SW480 (cell line): Measurements from ENCODE around the gene MST1.

Experiments used
- DNase-seq: peaks from one replicate; pipeline ENCODE4 v3.0.0-alpha.2; 2016; ENCODE audit warnings: low spot score

The MST1 gene

GRCh38 chr3:49717959-49718857, 28.9 kb upstream of the MST1 start:
- no peak for DNase-seq

- DNase-seq = no peak
Observed at GRCh38 chr3:49717211-49717958, 28.1 kb upstream of the MST1 start.

GRCh38 chr3:49716691-49717210, 27.5 kb upstream of the MST1 start:
- no peak for DNase-seq

GRCh38 chr3:49716169-49716568, 26.9 kb upstream of the MST1 start:
- no peak for DNase-seq

GRCh38 chr3:49715611-49716121, 26.4 kb upstream of the MST1 start:
- no peak for DNase-seq

GRCh38 chr3:49714728-49715550, 25.7 kb upstream of the MST1 start:
- DNase-seq = no peak

- no peak for DNase-seq
Observed at GRCh38 chr3:49713336-49714105, 24.2 kb upstream of the MST1 start.

- DNase-seq = no peak
Observed at GRCh38 chr3:49712631-49713317, 23.5 kb upstream of the MST1 start.

GRCh38 chr3:49712166-49712565, 22.9 kb upstream of the MST1 start:
- DNase-seq = no peak

GRCh38 chr3:49711489-49711888, 22.2 kb upstream of the MST1 start:
- no peak for DNase-seq

GRCh38 chr3:49709852-49710251, 20.6 kb upstream of the MST1 start:
- DNase-seq = no peak

- no peak for DNase-seq
Observed at GRCh38 chr3:49707113-49707480, 17.8 kb upstream of the MST1 start.

GRCh38 chr3:49706456-49707112, 17.3 kb upstream of the MST1 start:
- no peak for DNase-seq

GRCh38 chr3:49705390-49705960, 16.2 kb upstream of the MST1 start:
- DNase-seq = no peak

- no peak for DNase-seq
Observed at GRCh38 chr3:49704629-49705028, 15.4 kb upstream of the MST1 start.

GRCh38 chr3:49703956-49704355, 14.7 kb upstream of the MST1 start:
- no peak for DNase-seq

- DNase-seq = peak; percentile 66
Observed at GRCh38 chr3:49703443-49703927, 14.2 kb upstream of the MST1 start.

- DNase-seq = no peak
Observed at GRCh38 chr3:49702672-49703071, 13.4 kb upstream of the MST1 start.

- no peak for DNase-seq
Observed at GRCh38 chr3:49701388-49702077, 12.3 kb upstream of the MST1 start.
